CD4-positive, alpha-beta T cell treated with Interleukin-6 for 4 hours (primary cell): ENCODE data around the gene CHMP2B.
"Not testable (repeated sequence)": the region's sequence is repeated elsewhere in the genome, so short reads cannot be mapped to it uniquely, and the experiment has no call there.

Experiments used
- DNase-seq: peaks from one replicate; pipeline ENCODE4 v3.0.0-alpha.2; 2020; ENCODE audit warnings: mixed read lengths

CHMP2B gene

DNA sequence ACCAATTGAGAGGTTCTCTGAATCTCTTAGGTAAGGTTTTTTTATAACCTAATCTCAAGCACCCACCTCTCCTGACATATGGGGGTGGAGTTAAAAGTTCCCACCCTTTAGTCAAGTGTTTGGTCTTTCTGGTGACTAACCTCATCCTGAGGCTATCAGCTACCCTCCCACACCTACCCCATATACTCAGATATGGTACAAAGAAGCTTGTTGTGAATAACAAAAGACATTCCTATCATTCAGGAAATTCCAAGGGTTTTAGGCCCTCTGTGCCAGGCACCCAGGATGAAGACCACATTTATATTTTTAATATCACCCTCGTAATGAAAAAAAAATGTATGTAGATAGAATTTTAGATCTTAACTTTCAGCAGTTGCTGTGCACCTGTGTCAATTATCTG, 9.0 kb downstream of the CHMP2B start:
- DNase-seq, result no peak

- DNase-seq, result no peak
Measured at GRCh38 chr3:87246662-87247429, 19.7 kb downstream of the CHMP2B start.

- DNase-seq, result no peak
Measured at GRCh38 chr3:87247430-87247773, 20.3 kb downstream of the CHMP2B start.

GRCh38 chr3:87248231-87248630, 21.1 kb downstream of the CHMP2B start:
- not testable (repeated sequence) for DNase-seq

GRCh38 chr3:87248831-87249230, 21.7 kb downstream of the CHMP2B start:
- DNase-seq, result no peak

- no peak for DNase-seq
Measured at GRCh38 chr3:87250009-87250408, 22.9 kb downstream of the CHMP2B start.

DNA sequence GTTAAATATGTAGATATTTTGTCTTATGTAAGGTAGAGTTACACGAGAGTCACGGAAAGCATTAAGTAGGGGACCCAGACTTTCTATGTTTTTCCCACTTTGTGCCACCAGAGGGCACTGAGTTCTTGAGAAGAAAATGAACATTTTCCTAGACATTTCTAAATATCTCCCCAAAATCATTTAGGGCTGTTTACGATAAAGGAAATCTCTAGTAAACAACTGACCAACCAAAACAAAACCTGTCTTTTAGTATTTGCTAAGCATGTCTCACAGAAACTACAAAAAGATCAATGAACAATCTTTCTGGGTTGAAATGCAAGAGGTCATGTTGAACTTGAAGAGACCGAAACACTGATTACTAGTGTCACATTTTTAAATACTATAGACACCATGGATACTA, 33.2 kb downstream of the CHMP2B start:
- DNase-seq, result peak; percentile 39

DNA sequence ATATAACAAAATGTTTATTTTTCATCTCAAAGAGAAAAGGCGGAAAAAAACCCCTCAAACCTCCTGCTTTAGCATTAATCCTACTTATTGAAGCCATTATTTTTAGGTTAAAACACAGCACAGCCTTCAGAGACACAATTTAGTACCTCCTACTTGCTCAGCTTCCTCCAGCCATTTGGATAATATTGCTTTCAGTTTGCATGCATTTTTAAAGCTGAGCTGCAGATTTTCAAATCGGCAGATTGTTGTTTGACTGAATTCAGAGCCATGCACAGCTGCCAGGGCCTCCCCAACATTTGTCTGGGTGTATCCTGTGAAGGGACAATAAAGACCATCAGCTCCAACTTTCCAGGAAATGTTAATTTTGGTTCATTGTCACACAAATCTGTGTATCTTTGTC, 34.8 kb downstream of the CHMP2B start:
- DNase-seq, result no peak

- DNase-seq, result no peak
Measured at GRCh38 chr3:87267953-87268645, 41.0 kb downstream of the CHMP2B start.

DNA sequence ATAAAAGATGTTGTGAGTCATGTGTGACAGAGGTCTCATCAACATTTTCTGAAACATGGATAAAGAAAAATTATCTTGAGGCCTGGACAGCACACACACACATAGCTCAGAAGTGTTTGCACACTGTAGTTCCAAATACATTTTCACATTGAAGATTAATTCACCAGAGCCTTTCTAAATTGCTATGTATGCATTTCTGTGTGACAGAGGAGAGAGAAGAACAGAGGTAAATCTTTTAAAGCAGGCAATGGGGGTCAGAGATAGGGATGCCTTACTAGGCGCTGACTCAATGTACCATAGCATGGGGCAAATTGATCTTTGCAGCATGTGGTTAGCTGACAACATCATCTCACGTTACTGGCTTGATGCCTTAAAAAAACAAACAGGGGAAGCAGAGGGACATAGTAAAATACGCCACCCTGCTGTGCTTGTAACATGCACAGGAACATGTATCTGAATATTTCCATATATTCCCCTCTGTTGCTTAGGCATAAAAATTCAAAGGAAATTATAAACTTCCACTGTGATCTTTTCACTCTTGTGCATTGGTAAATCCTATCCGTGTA, 41.6 kb downstream of the CHMP2B start:
- no peak for DNase-seq

GRCh38 chr3:87269723-87270122, 42.6 kb downstream of the CHMP2B start:
- DNase-seq, result no peak

DNA sequence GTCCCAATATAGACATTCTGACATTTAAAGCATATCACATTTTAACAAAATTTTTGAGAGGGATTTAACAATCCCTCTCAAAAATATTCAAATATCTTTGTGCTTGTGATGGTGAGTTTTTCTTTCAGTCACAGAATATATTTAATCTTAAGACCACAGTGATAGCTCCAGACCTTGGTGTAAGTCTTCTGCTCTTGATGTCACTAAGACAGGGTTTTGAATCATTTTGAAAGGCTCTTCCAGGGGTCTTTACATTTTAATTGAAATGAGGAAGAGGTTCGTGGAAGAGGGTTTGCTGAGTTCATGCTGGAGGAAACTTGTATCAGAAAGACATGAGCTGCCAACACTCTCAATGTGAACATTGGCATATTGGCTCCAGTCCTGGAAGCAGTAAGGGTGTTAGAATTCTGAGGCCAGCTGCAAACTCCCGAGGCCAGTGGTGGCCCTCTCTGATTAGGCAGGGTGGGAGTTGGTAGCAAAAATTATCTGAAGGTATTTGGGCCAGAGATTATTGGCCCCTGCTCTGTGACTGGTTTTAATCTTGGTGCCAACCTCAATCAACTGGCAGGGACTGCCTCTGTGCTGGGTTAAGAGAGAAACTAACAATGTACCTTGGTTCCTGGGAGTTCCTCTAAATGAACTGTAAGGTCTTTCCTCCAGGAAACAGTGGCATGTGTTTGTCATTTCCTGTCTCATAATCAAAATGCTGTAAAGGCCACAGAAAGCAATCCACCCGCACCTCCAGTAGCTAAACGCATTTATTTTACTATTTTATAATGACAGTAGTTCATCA, 44.0 kb downstream of the CHMP2B start:
- DNase-seq, result no peak

- no peak for DNase-seq
Measured at GRCh38 chr3:87272718-87273341, 45.7 kb downstream of the CHMP2B start.

GRCh38 chr3:87276484-87276883, 49.4 kb downstream of the CHMP2B start, which contains the start of gene POU1F1:
Gene POU1F1 (minus strand): TSS chr3:87276584. CDS start chr3:87276462, 122 bp downstream.
- no peak for DNase-seq

DNA sequence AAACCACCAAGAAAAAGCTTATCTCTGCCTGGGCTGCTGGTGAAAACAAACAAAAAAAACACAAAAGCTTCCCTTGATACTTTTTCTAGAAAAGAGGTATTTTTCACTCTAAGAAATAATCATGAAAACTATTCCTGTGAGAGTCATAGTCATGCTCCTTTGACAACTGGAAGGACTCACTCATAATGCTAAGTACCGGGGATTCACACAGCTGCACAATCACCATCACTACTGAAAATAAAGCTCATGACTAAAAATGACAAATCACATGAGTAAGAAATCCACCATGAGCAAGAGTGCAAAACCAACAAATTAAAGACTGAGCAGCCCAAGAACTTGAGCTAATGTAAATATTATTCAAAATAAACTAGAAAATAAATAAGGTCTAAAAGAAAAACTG, 59.9 kb downstream of the CHMP2B start:
- DNase-seq, result no peak

GRCh38 chr3:87288446-87288845, 61.3 kb downstream of the CHMP2B start:
- DNase-seq, result no peak

DNA sequence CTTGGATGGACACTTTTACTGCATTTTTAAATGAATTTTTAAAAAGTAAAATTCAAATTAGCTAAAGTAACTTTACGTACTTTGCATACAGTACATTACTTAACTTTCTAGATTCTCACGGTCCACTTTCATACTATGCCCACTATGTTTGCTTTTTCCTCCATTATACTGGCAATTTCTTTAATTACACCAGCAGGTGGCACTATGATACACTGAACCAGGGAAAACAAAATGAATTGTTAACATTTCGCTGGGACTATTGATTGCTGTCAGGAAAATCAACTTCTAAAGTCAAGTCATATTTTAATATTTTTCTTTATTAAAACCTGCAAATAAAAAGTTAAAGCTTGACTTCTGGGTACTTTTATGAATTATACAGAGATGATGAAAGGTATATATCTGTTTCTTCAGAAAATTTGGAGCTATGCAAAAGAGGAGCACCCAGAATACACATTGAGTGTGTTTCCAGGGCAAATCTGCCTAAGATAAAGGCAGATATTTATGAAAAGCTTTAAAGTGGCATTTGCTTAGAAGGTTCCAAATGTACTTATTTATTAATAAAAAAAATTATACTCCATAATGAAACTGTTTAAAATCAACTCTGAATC, 71.1 kb downstream of the CHMP2B start:
- no peak for DNase-seq

GRCh38 chr3:87305031-87305430, 77.9 kb downstream of the CHMP2B start:
- DNase-seq, result not testable (repeated sequence)
